ENCODE data around the gene ZNF804A.

ZNF804A gene

GRCh38 chr2:184599054-184599871, 934 bp downstream of the ZNF804A start:
- Histone ChIP-seq H3K27me3 (ENCODE audit: insufficient read depth, low read length, poor library complexity) (no peaks in the 10 kb centered on the region), H3K9ac (ENCODE audit: low read depth, low read length) (no peak overlapping the region), H3K4me3 (ENCODE audit: low read depth in 1 of 2, low read length in 2 of 2) (no peak overlapping the region), H3K79me2 (ENCODE audit: insufficient read depth, low read length) (no peaks in the 10 kb centered on the region), H4K20me1 (ENCODE audit: insufficient read depth, low read length) (no peaks in the 10 kb centered on the region), H3K4me2 (ENCODE audit: insufficient read depth, low read length) (no peak overlapping the region), H2AFZ (ENCODE audit: low read depth, low read length) (no peak overlapping the region), H3K27ac (ENCODE audit: low read length) (no peak overlapping the region), H3K36me3 (ENCODE audit: insufficient read depth, low read length) (no peaks in the 10 kb centered on the region), H3K9me3 (ENCODE audit: insufficient read depth, low read length, severe bottlenecking) (no peaks in the 10 kb centered on the region), H3K4me1 (ENCODE audit: insufficient read depth, low read length) (no peaks in the 10 kb centered on the region)
- no peak for DNase-seq
- TF ChIP-seq CTCF (IDR thresholded peaks at IDR 0.05; ENCODE audit: borderline replicate concordance, extremely low read depth, low read length, poor library complexity, severe bottlenecking) (no peak), EZH2 (IDR thresholded peaks at IDR 0.05; ENCODE audit: borderline replicate concordance, low read depth, low read length, severe bottlenecking) (no peak)
- no peak for ATAC-seq (ENCODE audit: insufficient read depth, low read depth)

GRCh38 chr2:184599872-184600222, 1.5 kb downstream of the ZNF804A start:
- TF ChIP-seq CTCF (IDR thresholded peaks at IDR 0.05; ENCODE audit: borderline replicate concordance, extremely low read depth, low read length, poor library complexity, severe bottlenecking) (no peak), EZH2 (IDR thresholded peaks at IDR 0.05; ENCODE audit: borderline replicate concordance, low read depth, low read length, severe bottlenecking) (no peak)
- H3K4me2 ChIP-seq (ENCODE audit: insufficient read depth, low read length): no peak overlapping the region
- no peak overlapping the region for H3K9ac ChIP-seq (ENCODE audit: low read depth, low read length)
- no peaks in the 10 kb centered on the region for H3K9me3 ChIP-seq (ENCODE audit: insufficient read depth, low read length, severe bottlenecking)
- no peaks in the 10 kb centered on the region for H4K20me1 ChIP-seq (ENCODE audit: insufficient read depth, low read length)
- ATAC-seq (ENCODE audit: insufficient read depth, low read depth) (no peak), DNase-seq (no peak)
- no peak overlapping the region for H2AFZ ChIP-seq (ENCODE audit: low read depth, low read length)
- H3K4me1 ChIP-seq (ENCODE audit: insufficient read depth, low read length): no peaks in the 10 kb centered on the region
- no peaks in the 10 kb centered on the region for H3K27me3 ChIP-seq (ENCODE audit: insufficient read depth, low read length, poor library complexity)
- H3K36me3 ChIP-seq (ENCODE audit: insufficient read depth, low read length): no peaks in the 10 kb centered on the region
- no peak overlapping the region for H3K27ac ChIP-seq (ENCODE audit: low read length)
- no peaks in the 10 kb centered on the region for H3K79me2 ChIP-seq (ENCODE audit: insufficient read depth, low read length)
- H3K4me3 ChIP-seq (ENCODE audit: low read depth in 1 of 2, low read length in 2 of 2): no peak overlapping the region

DNA sequence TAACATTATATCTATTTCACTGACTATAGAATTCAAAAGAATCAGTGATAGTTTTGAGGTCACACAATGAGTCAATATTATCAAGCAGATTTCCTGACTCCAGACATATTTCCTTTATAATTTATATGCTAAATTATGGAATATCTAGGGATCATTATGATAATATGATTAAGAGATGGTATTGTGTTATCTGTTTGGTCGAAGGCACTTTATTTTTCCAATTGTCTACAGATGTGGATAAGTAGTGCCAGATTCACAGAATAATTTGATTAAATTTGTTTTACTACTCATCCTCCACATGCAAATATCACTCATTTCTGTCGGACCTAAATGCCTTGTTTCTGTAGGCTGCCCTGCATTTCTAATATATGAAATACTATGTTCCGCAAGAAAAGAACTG, 4.4 kb downstream of the ZNF804A start:
- Histone ChIP-seq H2AFZ (ENCODE audit: low read depth, low read length) (no peak overlapping the region), H3K9ac (ENCODE audit: low read depth, low read length) (no peak overlapping the region), H3K27ac (ENCODE audit: low read length) (no peak overlapping the region), H3K9me3 (ENCODE audit: insufficient read depth, low read length, severe bottlenecking) (no peaks in the 10 kb centered on the region), H3K27me3 (ENCODE audit: insufficient read depth, low read length, poor library complexity) (no peaks in the 10 kb centered on the region), H3K4me2 (ENCODE audit: insufficient read depth, low read length) (no peak overlapping the region), H3K4me3 (ENCODE audit: low read depth in 1 of 2, low read length in 2 of 2) (no peak overlapping the region), H3K79me2 (ENCODE audit: insufficient read depth, low read length) (no peaks in the 10 kb centered on the region), H3K4me1 (ENCODE audit: insufficient read depth, low read length) (no peaks in the 10 kb centered on the region), H3K36me3 (ENCODE audit: insufficient read depth, low read length) (no peaks in the 10 kb centered on the region), H4K20me1 (ENCODE audit: insufficient read depth, low read length) (no peaks in the 10 kb centered on the region)
- TF ChIP-seq CTCF (IDR thresholded peaks at IDR 0.05; ENCODE audit: borderline replicate concordance, extremely low read depth, low read length, poor library complexity, severe bottlenecking) (no peak), EZH2 (IDR thresholded peaks at IDR 0.05; ENCODE audit: borderline replicate concordance, low read depth, low read length, severe bottlenecking) (no peak)
- DNase-seq (no peak), ATAC-seq (ENCODE audit: insufficient read depth, low read depth) (no peak)
